MG63 (cell line): ENCODE data around the gene ANXA4. TPM values are rescaled to one million over a fixed set of nuclear protein-coding genes. Genes with fewer than 3 reads are reported as not detected.
"Not testable (repeated sequence)": the region's sequence is repeated elsewhere in the genome, so short reads cannot be mapped to it uniquely, and the experiment has no call there.

Source experiments
- DNase-seq: peaks from one replicate; pipeline ENCODE4 v3.0.0-alpha.2; 2020
- H3K27me3 ChIP-seq: fragments of 250-450 bp; sonication (Bioruptor Pico); 2 replicates; pipeline ENCODE4 v1.5.1; 2020; ENCODE audit warnings: mild to moderate bottlenecking, moderate library complexity
- H3K36me3 ChIP-seq: fragments of 250-450 bp; sonication (Bioruptor Pico); 2 replicates; pipeline ENCODE4 v1.5.1; 2020; ENCODE audit warnings: mild to moderate bottlenecking, moderate library complexity
- H3K4me3 ChIP-seq: fragments of 250-450 bp; sonication (Bioruptor Pico); 2 replicates; pipeline ENCODE4 v1.5.1; 2020; ENCODE audit warnings: mild to moderate bottlenecking, moderate library complexity
- H3K9me3 ChIP-seq: fragments of 250-450 bp; sonication (Bioruptor Pico); 2 replicates; pipeline ENCODE4 v1.5.1; 2020; ENCODE audit warnings: mild to moderate bottlenecking, moderate library complexity
- total RNA-seq: library from RNA; depleted of rRNA; stranded (reverse); fragments of >200 nt; shearing (Covaris generic); gene quantifications from 2 replicates; pipeline ENCODE4 v1.2.3, GENCODE V29; 2014; ENCODE audit warnings: low replicate concordance

ANXA4 gene
- total RNA-seq, 1 experiment from 2014 or later: 40.6 TPM

- Histone ChIP-seq H3K27me3 (no peaks in the 10 kb centered on the region), H3K36me3 (peaks cover 2% of the 10 kb centered on the region; the same call in 1 of the 2 replicates), H3K9me3 (no peaks in the 10 kb centered on the region), H3K4me3 (no peak overlapping the region)
- no peak for DNase-seq
Measured at GRCh38 chr2:69765096-69765380, 23.1 kb downstream of the ANXA4 start.

DNA sequence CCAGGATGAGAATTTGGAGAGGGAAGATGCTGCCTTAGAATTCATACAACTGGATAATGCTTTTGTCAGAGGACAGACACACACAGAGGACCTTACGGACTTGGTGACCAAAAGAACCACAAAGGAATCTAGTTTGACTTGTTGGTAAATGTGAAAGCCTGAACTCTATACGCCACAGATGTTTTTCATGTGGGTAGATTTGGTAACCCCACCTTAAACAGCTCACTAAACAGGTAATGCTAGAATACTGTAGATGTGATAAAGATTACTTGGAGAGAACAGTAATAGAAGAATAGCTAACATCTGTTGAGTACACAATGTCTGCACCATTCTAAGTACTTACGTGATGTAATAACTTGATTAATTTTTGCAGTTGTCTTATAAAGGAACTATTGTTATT lies 24.1 kb downstream of the ANXA4 start:
- no peak for DNase-seq
- no peaks in the 10 kb centered on the region for H3K27me3 ChIP-seq
- H3K36me3 ChIP-seq: peaks cover 2% of the 10 kb centered on the region; the same call in 1 of the 2 replicates
- H3K9me3 ChIP-seq: no peaks in the 10 kb centered on the region
- no peak overlapping the region for H3K4me3 ChIP-seq

DNA sequence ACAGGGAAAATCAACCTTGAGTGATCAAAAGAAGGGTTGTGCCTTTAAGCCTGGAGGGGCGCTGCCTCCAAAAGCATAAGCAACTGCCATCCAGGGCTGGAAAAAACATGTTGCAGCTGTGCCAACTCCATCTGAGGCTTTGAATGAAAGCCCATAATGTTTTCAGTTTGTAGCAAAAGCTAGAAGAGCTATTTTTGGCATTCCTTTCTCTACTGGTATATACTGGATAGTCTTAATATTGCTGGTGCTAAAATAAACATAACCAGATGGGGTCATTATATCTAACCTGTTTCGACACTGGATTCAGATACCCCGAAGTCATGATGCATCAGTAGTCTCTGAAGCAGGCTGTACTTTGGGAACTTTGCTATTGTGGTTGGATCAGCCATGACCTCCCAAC lies 25.1 kb downstream of the ANXA4 start:
- peak; percentile 61 for DNase-seq
- H3K36me3 ChIP-seq: peaks cover 2% of the 10 kb centered on the region; the same call in 1 of the 2 replicates

DNA sequence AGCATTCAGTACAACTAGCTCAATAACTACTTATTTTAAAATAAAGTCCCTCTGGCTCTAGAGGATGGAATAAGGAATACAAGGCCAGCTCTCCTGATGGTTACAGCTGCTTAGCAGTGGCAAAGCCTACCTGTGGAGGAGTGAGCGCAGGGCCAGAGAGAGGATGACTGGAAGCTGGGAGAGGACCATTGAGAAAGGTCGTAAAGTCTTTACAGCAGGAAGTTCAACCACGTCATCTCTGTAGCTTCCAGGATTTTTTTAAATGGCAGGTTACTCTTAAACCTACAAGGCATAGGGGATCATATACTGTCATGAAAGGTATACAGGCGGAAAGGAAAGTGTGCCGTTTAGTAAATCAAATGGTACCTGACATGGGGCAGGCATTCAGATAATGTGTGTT lies 26.3 kb downstream of the ANXA4 start:
- DNase-seq: no peak
- Histone ChIP-seq H3K36me3 (peaks cover 2% of the 10 kb centered on the region; the same call in 1 of the 2 replicates), H3K9me3 (no peaks in the 10 kb centered on the region), H3K27me3 (no peaks in the 10 kb centered on the region), H3K4me3 (no peak overlapping the region)

More for the DNA sequence above, 25.1 kb downstream of the ANXA4 start:
- no peaks in the 10 kb centered on the region for H3K9me3 ChIP-seq
- no peaks in the 10 kb centered on the region for H3K27me3 ChIP-seq
- H3K4me3 ChIP-seq: no peak overlapping the region

GRCh38 chr2:69768789-69769188 lies 26.9 kb downstream of the ANXA4 start:
- no peak overlapping the region for H3K4me3 ChIP-seq
- DNase-seq: no peak

GRCh38 chr2:69769272-69769671 lies 27.3 kb downstream of the ANXA4 start:
- no peak overlapping the region for H3K4me3 ChIP-seq
- H3K9me3 ChIP-seq: no peaks in the 10 kb centered on the region
- DNase-seq: no peak
- H3K36me3 ChIP-seq: no peaks in the 10 kb centered on the region; the same call in 1 of the 2 replicates
- no peaks in the 10 kb centered on the region for H3K27me3 ChIP-seq

More at GRCh38 chr2:69768789-69769188, 26.9 kb downstream of the ANXA4 start:
- Histone ChIP-seq H3K27me3 (no peaks in the 10 kb centered on the region), H3K36me3 (peaks cover 2% of the 10 kb centered on the region; the same call in 1 of the 2 replicates), H3K9me3 (no peaks in the 10 kb centered on the region)

DNA sequence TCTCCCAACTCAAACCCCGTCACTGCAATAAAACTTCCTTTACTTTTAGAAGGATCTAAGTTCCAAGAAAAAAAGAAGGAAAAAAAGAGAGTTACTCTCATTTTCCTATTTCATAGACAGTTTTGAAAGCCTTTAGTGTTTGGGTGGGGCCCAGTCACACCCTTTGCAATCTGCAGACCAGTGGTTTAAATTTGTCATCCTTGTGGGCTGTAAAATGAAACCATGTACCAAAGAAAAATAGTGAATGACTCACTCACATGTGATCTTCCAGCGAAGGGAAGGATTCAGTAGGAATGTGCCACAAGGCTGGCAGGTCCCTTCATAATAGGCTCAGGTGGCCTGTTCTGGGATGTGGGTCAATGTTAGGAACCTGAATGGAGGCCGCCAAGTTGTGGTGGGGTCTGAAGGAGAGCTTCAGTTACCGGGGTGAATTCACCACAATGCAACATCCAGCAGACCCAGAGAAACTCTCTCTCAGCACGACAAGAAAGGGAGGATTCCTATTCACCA lies 28.3 kb downstream of the ANXA4 start:
- H3K36me3 ChIP-seq: no peaks in the 10 kb centered on the region
- no peaks in the 10 kb centered on the region for H3K27me3 ChIP-seq
- peak; percentile 65 for DNase-seq
- H3K4me3 ChIP-seq: no peak overlapping the region
- H3K9me3 ChIP-seq: no peaks in the 10 kb centered on the region

DNA sequence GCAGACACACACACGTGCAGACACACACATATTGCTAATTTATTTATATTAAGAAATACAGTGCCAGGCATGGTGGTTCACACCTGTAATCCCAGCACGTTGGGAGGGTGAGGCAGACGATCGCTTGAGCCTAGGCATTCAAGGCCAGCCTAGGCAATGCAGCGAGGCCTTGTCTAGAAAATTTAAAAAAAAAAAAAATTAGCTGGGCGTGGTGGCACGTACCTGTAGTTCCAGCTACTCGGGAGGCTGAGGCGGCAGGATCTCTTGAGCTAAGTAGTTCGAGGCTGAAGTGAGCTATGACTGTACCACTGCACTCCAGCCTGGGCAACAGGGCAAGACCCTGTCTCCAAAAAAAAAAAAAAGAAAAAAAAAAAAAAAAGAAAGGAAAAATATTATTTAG lies 28.8 kb downstream of the ANXA4 start:
- DNase-seq: no peak
- no peak overlapping the region for H3K4me3 ChIP-seq
- no peaks in the 10 kb centered on the region; the same call in 1 of the 2 replicates for H3K36me3 ChIP-seq
- no peaks in the 10 kb centered on the region for H3K27me3 ChIP-seq
- H3K9me3 ChIP-seq: no peaks in the 10 kb centered on the region

- peak; percentile 28 for DNase-seq
Measured at GRCh38 chr2:69771461-69771860, 29.5 kb downstream of the ANXA4 start.

GRCh38 chr2:69773206-69773605 lies 31.3 kb downstream of the ANXA4 start:
- peak; percentile 32 for DNase-seq
- no peaks in the 10 kb centered on the region for H3K27me3 ChIP-seq
- no peaks in the 10 kb centered on the region; the same call in 1 of the 2 replicates for H3K36me3 ChIP-seq
- no peaks in the 10 kb centered on the region for H3K9me3 ChIP-seq
- H3K4me3 ChIP-seq: no peak overlapping the region

More at GRCh38 chr2:69771461-69771860, 29.5 kb downstream of the ANXA4 start:
- no peaks in the 10 kb centered on the region for H3K27me3 ChIP-seq
- no peak overlapping the region for H3K4me3 ChIP-seq
- no peaks in the 10 kb centered on the region; the same call in 1 of the 2 replicates for H3K36me3 ChIP-seq
- H3K9me3 ChIP-seq: no peaks in the 10 kb centered on the region

DNA sequence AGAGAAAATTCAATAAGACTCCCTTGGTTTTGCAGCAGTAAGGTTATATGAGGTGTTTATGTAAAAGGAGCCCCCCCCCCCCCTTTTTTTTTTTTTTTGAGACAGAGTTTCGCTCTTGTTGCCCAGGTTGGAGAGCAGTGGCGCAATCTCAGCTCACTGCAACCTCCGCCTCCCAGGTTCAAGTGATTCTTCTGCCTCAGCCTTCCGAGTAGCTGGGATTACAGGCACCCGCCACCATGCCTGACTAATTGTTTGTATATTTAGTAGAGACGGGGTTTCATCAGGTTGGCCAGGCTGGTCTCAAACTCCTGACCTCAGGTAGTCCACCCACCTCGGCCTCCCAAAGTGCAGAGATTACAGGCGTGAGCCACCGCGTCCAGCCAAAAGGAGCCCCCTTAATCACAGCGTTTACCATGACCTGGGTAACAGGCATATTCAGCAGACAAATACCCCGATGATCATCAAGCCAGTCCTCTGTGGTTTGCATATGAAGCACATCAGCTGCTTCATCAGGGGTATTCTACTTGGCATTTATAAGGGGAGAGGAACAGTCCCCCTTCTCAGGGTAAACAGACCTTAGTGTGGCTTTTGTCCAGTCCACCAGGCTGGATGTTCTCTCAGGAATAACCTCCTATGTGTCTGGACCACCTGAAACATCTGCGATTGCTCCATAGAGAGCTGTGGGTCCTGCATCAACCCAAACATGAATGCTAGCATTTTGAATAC lies 32.5 kb downstream of the ANXA4 start:
- not testable (repeated sequence) for H3K9me3 ChIP-seq, H3K36me3 ChIP-seq, DNase-seq, H3K27me3 ChIP-seq, H3K4me3 ChIP-seq

- H3K4me3 ChIP-seq: no peak overlapping the region
- H3K36me3 ChIP-seq: no peaks in the 10 kb centered on the region; the same call in 1 of the 2 replicates
- H3K9me3 ChIP-seq: no peaks in the 10 kb centered on the region
- no peak for DNase-seq
- no peaks in the 10 kb centered on the region for H3K27me3 ChIP-seq
Measured at GRCh38 chr2:69774984-69775982, 33.3 kb downstream of the ANXA4 start.

GRCh38 chr2:69776886-69777785 lies 35.2 kb downstream of the ANXA4 start:
- Histone ChIP-seq H3K27me3 (no peaks in the 10 kb centered on the region), H3K36me3 (no peaks in the 10 kb centered on the region; the same call in 1 of the 2 replicates), H3K9me3 (no peaks in the 10 kb centered on the region), H3K4me3 (no peak overlapping the region)
- no peak for DNase-seq

GRCh38 chr2:69777786-69778105 lies 35.8 kb downstream of the ANXA4 start:
- H3K4me3 ChIP-seq: no peak overlapping the region
- H3K9me3 ChIP-seq: no peaks in the 10 kb centered on the region
- no peaks in the 10 kb centered on the region; the same call in 1 of the 2 replicates for H3K36me3 ChIP-seq
- H3K27me3 ChIP-seq: no peaks in the 10 kb centered on the region
- DNase-seq: no peak

GRCh38 chr2:69779258-69780001 lies 37.5 kb downstream of the ANXA4 start:
- Histone ChIP-seq H3K36me3 (no peaks in the 10 kb centered on the region; the same call in 1 of the 2 replicates), H3K27me3 (no peaks in the 10 kb centered on the region), H3K9me3 (no peaks in the 10 kb centered on the region), H3K4me3 (no peak overlapping the region)
- no peak for DNase-seq

DNA sequence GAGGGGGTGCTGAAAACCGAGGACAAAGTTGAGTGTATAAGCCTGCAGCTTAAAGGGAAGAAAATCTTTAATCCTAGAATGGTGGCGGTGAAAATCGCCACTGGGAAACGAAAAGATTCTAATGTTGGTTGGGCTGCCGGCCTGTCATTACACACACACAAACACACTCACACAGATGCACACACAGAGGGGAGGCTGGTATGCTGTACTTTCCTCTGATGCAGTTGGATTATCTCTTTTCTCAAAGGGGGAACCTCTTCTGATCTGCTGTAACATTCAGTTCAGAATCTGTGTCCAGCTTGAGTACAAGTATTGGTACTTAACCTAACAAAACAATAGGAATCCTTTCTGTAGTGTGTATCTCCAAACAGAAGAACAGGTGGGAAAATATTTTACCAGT lies 39.0 kb downstream of the ANXA4 start:
- no peak overlapping the region for H3K4me3 ChIP-seq
- no peaks in the 10 kb centered on the region for H3K36me3 ChIP-seq
- H3K27me3 ChIP-seq: no peaks in the 10 kb centered on the region
- DNase-seq: no peak
- no peaks in the 10 kb centered on the region for H3K9me3 ChIP-seq
